ENCODE results near the gene PRR35. TPM values are rescaled to one million over a fixed set of nuclear protein-coding genes. Genes with fewer than 3 reads are reported as not detected.
A peak's percentile ranks its signal among the peaks of the same experiment; 100 is the strongest.

Gene PRR35
- 1 to 10 TPM in 1 of 6 donors, under 1 TPM in 5; 0.09 to 1.0 (median 0.70) TPM for total RNA-seq
- polyA plus RNA-seq, result under 1 TPM; 0.38 to 0.72 TPM

GRCh38 chr16:560204-560700, at the start of gene PRR35:
PRR35 (plus strand) TSS chr16:560394; CDS start chr16:563295, 2,901 bp downstream.
- Histone ChIP-seq H3K27me3 (no peaks in the 10 kb centered on the region), H3K4me3 (peak within 1 kb of the TSS in 3 of 4 donors; percentile 12 to 48 (median 39)), H3K4me1 (no peaks in the 10 kb centered on the region), H3K27ac (no peak within 1 kb of the TSS), H3K36me3 (no peaks in the 10 kb centered on the region), H3K9me3 (no peaks in the 10 kb centered on the region)
- intact Hi-C loops (cut with DNase I), result no loop called here
- FAIRE-seq (no peak), ATAC-seq (peak in 2 of 4 donors; percentile 15 to 27), DNase-seq (no peak)
- WGBS, 2 donors, result 0 to 2% methylated on average over 1 to 83 of the region's 84 CpGs
- no peak for TF ChIP-seq CTCF (IDR thresholded peaks at IDR 0.05)

GRCh38 chr16:512802-513201, 47.4 kb upstream of the PRR35 start:
- Histone ChIP-seq H3K9me3 (no peaks in the 10 kb centered on the region), H3K36me3 (peaks cover 0 to 5% (median 4%) of the 10 kb centered on the region in 3 donors), H3K27ac (no peak overlapping the region), H3K4me3 (no peak overlapping the region), H3K27me3 (no peaks in the 10 kb centered on the region), H3K4me1 (no peaks in the 10 kb centered on the region)
- intact Hi-C loops (cut with DNase I), result no loop called here
- ATAC-seq (no peak), DNase-seq (no peak), FAIRE-seq (no peak)
- 89 to 92% methylated on average over 6 of the region's 6 CpGs for WGBS, 2 donors
- TF ChIP-seq CTCF (IDR thresholded peaks at IDR 0.05), result no peak

- no peak for TF ChIP-seq CTCF (IDR thresholded peaks at IDR 0.05)
- H3K36me3 ChIP-seq, result peaks cover 0 to 5% (median 5%) of the 10 kb centered on the region in 3 donors
- intact Hi-C loops (cut with DNase I), result no loop called here
- no peak for FAIRE-seq
- 89 to 91% methylated on average over 10 of the region's 10 CpGs for WGBS, 2 donors
- H3K27ac ChIP-seq, result no peak overlapping the region
- no peaks in the 10 kb centered on the region for H3K27me3 ChIP-seq
- H3K4me1 ChIP-seq, result no peaks in the 10 kb centered on the region
- no peak for ATAC-seq
- peak in 2 of 6 donors; percentile 8 to 52 for DNase-seq
- no peak overlapping the region for H3K4me3 ChIP-seq
- H3K9me3 ChIP-seq, result no peaks in the 10 kb centered on the region
Measured at GRCh38 chr16:513950-514349, 46.2 kb upstream of the PRR35 start.

- DNase-seq (peak in 1 of 6 donors; percentile 60), FAIRE-seq (no peak), ATAC-seq (peak in 3 of 4 donors; percentile 23 to 69 (median 57))
- no peaks in the 10 kb centered on the region for H3K4me1 ChIP-seq
- no peak overlapping the region for H3K27ac ChIP-seq
- no peak for TF ChIP-seq CTCF (IDR thresholded peaks at IDR 0.05)
- H3K36me3 ChIP-seq, result peaks cover 0 to 16% (median 12%) of the 10 kb centered on the region in 3 donors
- WGBS, 2 donors, result 90 to 93% methylated on average over 45 of the region's 45 CpGs
- H3K27me3 ChIP-seq, result no peaks in the 10 kb centered on the region
- no peak overlapping the region for H3K4me3 ChIP-seq
- intact Hi-C loops (cut with DNase I), result no loop called here
- no peaks in the 10 kb centered on the region for H3K9me3 ChIP-seq
Measured at GRCh38 chr16:515175-515938, 44.8 kb upstream of the PRR35 start.

- whole genome bisulfite sequencing, 2 donors, result 95 to 96% methylated on average over 11 of the region's 11 CpGs
- Histone ChIP-seq H3K27ac (no peak overlapping the region), H3K4me1 (no peaks in the 10 kb centered on the region), H3K4me3 (no peak overlapping the region), H3K9me3 (no peaks in the 10 kb centered on the region), H3K36me3 (peaks cover 0 to 20% (median 18%) of the 10 kb centered on the region in 3 donors), H3K27me3 (no peaks in the 10 kb centered on the region)
- FAIRE-seq (no peak), ATAC-seq (no peak), DNase-seq (no peak)
- intact Hi-C loops (cut with DNase I), result no loop called here
- TF ChIP-seq CTCF (IDR thresholded peaks at IDR 0.05), result no peak
Measured at GRCh38 chr16:515939-516226, 44.3 kb upstream of the PRR35 start.
